KMS-11 (cell line): Measurements from ENCODE around the gene MRTFA.

Experiments used
- H2AFZ ChIP-seq: fragments of 200-600 bp; sonication (generic); 2 replicates; pipeline ENCODE4 v1.6.1; 2016; ENCODE audit warnings: antibody characterized with exemption, mixed run types, low read depth
- H3K27ac ChIP-seq: fragments of 200-600 bp; sonication (generic); 2 replicates; pipeline ENCODE4 v1.6.1; 2016; ENCODE audit warnings: mild to moderate bottlenecking, mixed run types
- H3K27me3 ChIP-seq: fragments of 200-600 bp; sonication (generic); 2 replicates; pipeline ENCODE4 v1.6.1; 2017; ENCODE audit warnings: mild to moderate bottlenecking, low read depth, mixed run types, moderate library complexity; ENCODE audit not compliant: insufficient read depth
- H3K36me3 ChIP-seq: fragments of 200-600 bp; sonication (generic); 2 replicates; pipeline ENCODE4 v1.6.1; 2017; ENCODE audit warnings: mild to moderate bottlenecking, mixed run types; ENCODE audit not compliant: insufficient read depth
- H3K4me1 ChIP-seq: fragments of 200-600 bp; sonication (generic); 2 replicates; pipeline ENCODE4 v1.6.1; 2016; ENCODE audit warnings: mild to moderate bottlenecking, low read depth, mixed run types; ENCODE audit not compliant: poor library complexity, severe bottlenecking
- H3K4me2 ChIP-seq: fragments of 200-600 bp; sonication (generic); 2 replicates; pipeline ENCODE4 v1.7.0; 2016; ENCODE audit warnings: mild to moderate bottlenecking, mixed run types
- H3K4me3 ChIP-seq: fragments of 200-600 bp; sonication (generic); IDR thresholded peaks from 2 replicates; pipeline ENCODE4 v1.6.1; 2017; ENCODE audit warnings: low read depth, low read length, mixed read lengths; ENCODE audit not compliant: insufficient read depth
- H3K79me2 ChIP-seq: fragments of 200-600 bp; sonication (generic); 2 replicates; pipeline ENCODE4 v1.6.1; 2016; ENCODE audit warnings: low read depth, mixed run types; ENCODE audit not compliant: insufficient read depth
- H3K9ac ChIP-seq: fragments of 200-600 bp; sonication (generic); 2 replicates; pipeline ENCODE4 v1.6.1; 2016; ENCODE audit warnings: mild to moderate bottlenecking, mixed run types
- H4K20me1 ChIP-seq: fragments of 200-600 bp; sonication (generic); 2 replicates; pipeline ENCODE4 v1.6.1; 2016; ENCODE audit warnings: mild to moderate bottlenecking, mixed run types; ENCODE audit not compliant: insufficient read depth
- CTCF ChIP-seq: fragments of 200-600 bp; sonication (generic); conservative IDR thresholded peaks from 2 replicates; pipeline ENCODE4 v1.6.1; 2017; ENCODE audit warnings: low read depth, mild to moderate bottlenecking, antibody characterized with exemption, low read length, moderate library complexity, mixed read lengths

Gene MRTFA

GRCh38 chr22:40621309-40622151, 15.0 kb downstream of the MRTFA start:
- Histone ChIP-seq H3K4me2 (no peak overlapping the region), H3K79me2 (peaks cover 28% of the 10 kb centered on the region; the same call in 1 of the 2 replicates), H3K27ac (no peak overlapping the region), H2AFZ (no peak overlapping the region), H3K36me3 (no peaks in the 10 kb centered on the region), H3K4me1 (no peaks in the 10 kb centered on the region), H3K9ac (no peak overlapping the region), H3K4me3 (no peak overlapping the region), H4K20me1 (no peaks in the 10 kb centered on the region), H3K27me3 (no peaks in the 10 kb centered on the region)
- TF ChIP-seq CTCF: no peak

GRCh38 chr22:40620464-40621046, 16.0 kb downstream of the MRTFA start:
- Histone ChIP-seq H3K27me3 (no peaks in the 10 kb centered on the region), H4K20me1 (no peaks in the 10 kb centered on the region), H3K36me3 (no peaks in the 10 kb centered on the region), H3K4me2 (no peak overlapping the region), H3K79me2 (peaks cover 24% of the 10 kb centered on the region; the same call in 1 of the 2 replicates), H3K27ac (no peak overlapping the region), H2AFZ (no peak overlapping the region), H3K4me3 (no peak overlapping the region), H3K9ac (no peak overlapping the region), H3K4me1 (no peaks in the 10 kb centered on the region)
- TF ChIP-seq CTCF: no peak

- H3K79me2 ChIP-seq: peaks cover 12% of the 10 kb centered on the region; the same call in 1 of the 2 replicates
- no peaks in the 10 kb centered on the region for H3K4me1 ChIP-seq
- H3K27ac ChIP-seq: no peak overlapping the region
- no peaks in the 10 kb centered on the region for H4K20me1 ChIP-seq
- no peak overlapping the region for H3K4me3 ChIP-seq
- no peaks in the 10 kb centered on the region for H3K27me3 ChIP-seq
- no peaks in the 10 kb centered on the region for H3K36me3 ChIP-seq
- TF ChIP-seq CTCF: no peak
- no peak overlapping the region for H2AFZ ChIP-seq
- no peak overlapping the region for H3K4me2 ChIP-seq
- no peak overlapping the region for H3K9ac ChIP-seq
These were observed 18.1 kb downstream of the MRTFA start for GRCh38 chr22:40618400-40618799.

GRCh38 chr22:40616578-40616977, 19.9 kb downstream of the MRTFA start:
- H3K4me1 ChIP-seq: no peaks in the 10 kb centered on the region
- TF ChIP-seq CTCF: no peak
- no peaks in the 10 kb centered on the region for H3K36me3 ChIP-seq
- H3K9ac ChIP-seq: no peak overlapping the region
- no peaks in the 10 kb centered on the region for H3K27me3 ChIP-seq
- no peak overlapping the region for H3K4me2 ChIP-seq
- no peak overlapping the region for H3K4me3 ChIP-seq
- H2AFZ ChIP-seq: no peak overlapping the region
- peaks cover 25% of the 10 kb centered on the region; the same call in 1 of the 2 replicates for H3K79me2 ChIP-seq
- 0 out of 2 replicates have a peak, but pooled peaks cover 5% of the 10 kb centered on the region for H4K20me1 ChIP-seq
- no peak overlapping the region for H3K27ac ChIP-seq
